Ishikawa (cell line): Measurements from ENCODE around the gene ALDH3B2.

Source experiments
- CEBPB ChIP-seq: IDR thresholded peaks from 2 replicates; pipeline ENCODE4 v1.6.1; 2012
- TCF12 ChIP-seq: IDR thresholded peaks from 2 replicates; pipeline ENCODE4 v1.6.1; 2012; ENCODE audit warnings: low read depth
- TF ChIP-seq, protein P1 (sequence below): IDR thresholded peaks from 2 replicates; pipeline ENCODE4 v1.6.1; 2012
- TF ChIP-seq, protein P2 (sequence below): IDR thresholded peaks from 2 replicates; pipeline ENCODE4 v1.6.1; 2012; ENCODE audit warnings: low read depth, mild to moderate bottlenecking

GRCh38 chr11:67627441-67627811 is 47.0 kb downstream of the ALDH3B2 start:
- TF ChIP-seq, protein P1, sequence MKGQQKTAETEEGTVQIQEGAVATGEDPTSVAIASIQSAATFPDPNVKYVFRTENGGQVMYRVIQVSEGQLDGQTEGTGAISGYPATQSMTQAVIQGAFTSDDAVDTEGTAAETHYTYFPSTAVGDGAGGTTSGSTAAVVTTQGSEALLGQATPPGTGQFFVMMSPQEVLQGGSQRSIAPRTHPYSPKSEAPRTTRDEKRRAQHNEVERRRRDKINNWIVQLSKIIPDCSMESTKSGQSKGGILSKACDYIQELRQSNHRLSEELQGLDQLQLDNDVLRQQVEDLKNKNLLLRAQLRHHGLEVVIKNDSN, result no peak
- TF ChIP-seq TCF12 (no peak), CEBPB (no peak)
- TF ChIP-seq, protein P2, sequence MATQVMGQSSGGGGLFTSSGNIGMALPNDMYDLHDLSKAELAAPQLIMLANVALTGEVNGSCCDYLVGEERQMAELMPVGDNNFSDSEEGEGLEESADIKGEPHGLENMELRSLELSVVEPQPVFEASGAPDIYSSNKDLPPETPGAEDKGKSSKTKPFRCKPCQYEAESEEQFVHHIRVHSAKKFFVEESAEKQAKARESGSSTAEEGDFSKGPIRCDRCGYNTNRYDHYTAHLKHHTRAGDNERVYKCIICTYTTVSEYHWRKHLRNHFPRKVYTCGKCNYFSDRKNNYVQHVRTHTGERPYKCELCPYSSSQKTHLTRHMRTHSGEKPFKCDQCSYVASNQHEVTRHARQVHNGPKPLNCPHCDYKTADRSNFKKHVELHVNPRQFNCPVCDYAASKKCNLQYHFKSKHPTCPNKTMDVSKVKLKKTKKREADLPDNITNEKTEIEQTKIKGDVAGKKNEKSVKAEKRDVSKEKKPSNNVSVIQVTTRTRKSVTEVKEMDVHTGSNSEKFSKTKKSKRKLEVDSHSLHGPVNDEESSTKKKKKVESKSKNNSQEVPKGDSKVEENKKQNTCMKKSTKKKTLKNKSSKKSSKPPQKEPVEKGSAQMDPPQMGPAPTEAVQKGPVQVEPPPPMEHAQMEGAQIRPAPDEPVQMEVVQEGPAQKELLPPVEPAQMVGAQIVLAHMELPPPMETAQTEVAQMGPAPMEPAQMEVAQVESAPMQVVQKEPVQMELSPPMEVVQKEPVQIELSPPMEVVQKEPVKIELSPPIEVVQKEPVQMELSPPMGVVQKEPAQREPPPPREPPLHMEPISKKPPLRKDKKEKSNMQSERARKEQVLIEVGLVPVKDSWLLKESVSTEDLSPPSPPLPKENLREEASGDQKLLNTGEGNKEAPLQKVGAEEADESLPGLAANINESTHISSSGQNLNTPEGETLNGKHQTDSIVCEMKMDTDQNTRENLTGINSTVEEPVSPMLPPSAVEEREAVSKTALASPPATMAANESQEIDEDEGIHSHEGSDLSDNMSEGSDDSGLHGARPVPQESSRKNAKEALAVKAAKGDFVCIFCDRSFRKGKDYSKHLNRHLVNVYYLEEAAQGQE, result no peak
